Right lobe of liver (tissue), 6 donors: ENCODE data around the gene ZBTB16. TPM values are rescaled to one million over a fixed set of nuclear protein-coding genes. Genes with fewer than 3 reads are reported as not detected.
A peak's percentile ranks its signal among the peaks of the same experiment; 100 is the strongest.

Experiments used
- ATAC-seq, 4 donors: fragments of 200-7000 bp; cut with Tn5 transposase; one replicate each; pipeline ENCODE4 v1.9.1; 2020; ENCODE audit warnings: mild to moderate bottlenecking in 4 of 4, moderate library complexity in 4 of 4
- DNase-seq, 3 donors: peaks; one replicate each; pipeline ENCODE4 v3.0.0-alpha.2; 2020
- H3K27ac ChIP-seq, 3 donors: fragments of 200-600 bp; one replicate each; pipeline ENCODE4 v1.8.0; 2022
- H3K27me3 ChIP-seq, 2 donors: fragments of 200-600 bp; one replicate each; pipeline ENCODE4 v1.8.0; 2022
- H3K36me3 ChIP-seq, 4 donors: fragments of 200-600 bp; sonication (generic) in 1 of 4; one replicate each; pipeline versions ENCODE4 v1.5.1 to v1.8.0; 2017 to 2022; ENCODE audit warnings: control low read depth in 1 of 4
- H3K4me1 ChIP-seq, 4 donors: fragments of 200-600 bp; sonication (generic) in 1 of 4; one replicate each; pipeline versions ENCODE4 v1.5.1 to v1.8.0; 2017 to 2022; ENCODE audit warnings: control low read depth in 1 of 4
- H3K4me3 ChIP-seq, 3 donors: fragments of 200-600 bp; one replicate each; pipeline ENCODE4 v1.8.0; 2022
- H3K9me3 ChIP-seq, 4 donors: fragments of 200-600 bp; sonication (generic) in 1 of 4; one replicate each; pipeline versions ENCODE4 v1.5.1 to v1.8.0; 2017 to 2022; ENCODE audit warnings: control low read depth in 1 of 4
- POLR2A ChIP-seq: fragments of 450-650 bp; IDR thresholded peaks from one replicate; pipeline ENCODE4 v1.6.1; 2017; ENCODE audit warnings: antibody characterized with exemption, mild to moderate bottlenecking
- WGBS: methylation state at CpG from one replicate; pipeline ENCODE4 v1.1.6; 2018; ENCODE audit warnings: low coverage, low lambda C conversion rate; ENCODE audit not compliant: insufficient coverage; ENCODE audit errors: missing lambda C conversion rate; 5-methylcytosine and 5-hydroxymethylcytosine counted together
- intact Hi-C, 2 donors: fragments of 100-400 bp; cut with DNase I; formaldehyde crosslinking; loops; one replicate each; pipeline versions ENCODE4 v1.11.2 to v1.14.1; 2022
- total RNA-seq, 6 experiments: library from RNA; depleted of rRNA in 2 of 6; stranded (reverse); fragments of >200 nt in 2 of 6; fragmentation: NEBNext Ultra II Directional in 3 of 6; extraction: Animal tissue kit (Norgen Biotek cat#: 25700) in 3 of 6; gene quantifications; one replicate each; pipeline versions ENCODE4 v1.1.0 to v1.2.4, GENCODE V29; 2016 to 2023
- TF ChIP-seq, protein P1 (sequence below), 4 donors: fragments of 200-600 bp in 3 of 4; fragments of 450-650 bp in 1 of 4; IDR thresholded peaks; one replicate each; pipeline versions ENCODE4 v1.5.1 to v1.8.0; 2016 to 2022; ENCODE audit warnings: antibody characterized with exemption in 4 of 4, mild to moderate bottlenecking in 2 of 4
- donor health status: DM: no; HTN: yes; CAD: no.
- donor health status: DM: no; HTN: no; CAD: no.
- donor health status: DM: no; HTN: no; CAD: no.
- donor health status: DM: no; HTN: yes; CAD: no.
- donor health status: DM: no; HTN: yes; CAD: no.

The ZBTB16 gene
- total RNA-seq, 6 experiments from 2014 or later: 13.1 to 205 (median 52.2) TPM

DNA sequence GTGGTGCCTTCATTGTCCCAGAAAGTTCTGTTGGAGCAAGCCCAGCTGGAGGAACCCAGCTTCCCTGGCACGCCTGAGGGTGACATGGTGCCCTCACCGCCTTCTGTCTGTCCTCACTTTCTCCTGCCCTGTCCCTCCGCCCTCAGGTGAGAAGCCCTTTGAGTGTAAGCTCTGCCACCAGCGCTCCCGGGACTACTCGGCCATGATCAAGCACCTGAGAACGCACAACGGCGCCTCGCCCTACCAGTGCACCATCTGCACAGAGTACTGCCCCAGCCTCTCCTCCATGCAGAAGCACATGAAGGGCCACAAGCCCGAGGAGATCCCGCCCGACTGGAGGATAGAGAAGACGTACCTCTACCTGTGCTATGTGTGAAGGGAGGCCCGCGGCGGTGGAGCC is 190.7 kb downstream of the ZBTB16 start:
- ATAC-seq (peak in 2 of 4 donors; percentile 2 to 15), DNase-seq (no peak)
- no peaks in the 10 kb centered on the region for H3K9me3 ChIP-seq
- H3K27ac ChIP-seq: no peak overlapping the region
- peaks cover 0 to 17% (median 4%) of the 10 kb centered on the region in 4 donors for H3K4me1 ChIP-seq
- intact Hi-C loops: no loop called here
- no peak overlapping the region for H3K4me3 ChIP-seq
- no peak for TF ChIP-seq POLR2A
- TF ChIP-seq, protein P1, sequence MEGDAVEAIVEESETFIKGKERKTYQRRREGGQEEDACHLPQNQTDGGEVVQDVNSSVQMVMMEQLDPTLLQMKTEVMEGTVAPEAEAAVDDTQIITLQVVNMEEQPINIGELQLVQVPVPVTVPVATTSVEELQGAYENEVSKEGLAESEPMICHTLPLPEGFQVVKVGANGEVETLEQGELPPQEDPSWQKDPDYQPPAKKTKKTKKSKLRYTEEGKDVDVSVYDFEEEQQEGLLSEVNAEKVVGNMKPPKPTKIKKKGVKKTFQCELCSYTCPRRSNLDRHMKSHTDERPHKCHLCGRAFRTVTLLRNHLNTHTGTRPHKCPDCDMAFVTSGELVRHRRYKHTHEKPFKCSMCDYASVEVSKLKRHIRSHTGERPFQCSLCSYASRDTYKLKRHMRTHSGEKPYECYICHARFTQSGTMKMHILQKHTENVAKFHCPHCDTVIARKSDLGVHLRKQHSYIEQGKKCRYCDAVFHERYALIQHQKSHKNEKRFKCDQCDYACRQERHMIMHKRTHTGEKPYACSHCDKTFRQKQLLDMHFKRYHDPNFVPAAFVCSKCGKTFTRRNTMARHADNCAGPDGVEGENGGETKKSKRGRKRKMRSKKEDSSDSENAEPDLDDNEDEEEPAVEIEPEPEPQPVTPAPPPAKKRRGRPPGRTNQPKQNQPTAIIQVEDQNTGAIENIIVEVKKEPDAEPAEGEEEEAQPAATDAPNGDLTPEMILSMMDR (IDR thresholded peaks at IDR 0.05): no peak
- peaks cover 0 to 81% (median 51%) of the 10 kb centered on the region in 4 donors for H3K36me3 ChIP-seq
- no peaks in the 10 kb centered on the region for H3K27me3 ChIP-seq
- 96% methylated on average over 4 of the region's 17 CpGs for WGBS

GRCh38 chr11:114250993-114251814 is 191.7 kb downstream of the ZBTB16 start:
- ATAC-seq (peak in 1 of 4 donors; percentile 1), DNase-seq (no peak)
- Histone ChIP-seq H3K36me3 (peaks cover 0 to 70% (median 44%) of the 10 kb centered on the region in 4 donors), H3K9me3 (no peaks in the 10 kb centered on the region), H3K27ac (no peak overlapping the region), H3K4me1 (peaks cover 0 to 18% (median 7%) of the 10 kb centered on the region in 4 donors), H3K4me3 (no peak overlapping the region), H3K27me3 (no peaks in the 10 kb centered on the region)
- intact Hi-C loops: no loop called here
- 94% methylated on average over 6 of the region's 14 CpGs for WGBS
- TF ChIP-seq, protein P1 (IDR thresholded peaks at IDR 0.05): no peak
- TF ChIP-seq POLR2A: no peak

DNA sequence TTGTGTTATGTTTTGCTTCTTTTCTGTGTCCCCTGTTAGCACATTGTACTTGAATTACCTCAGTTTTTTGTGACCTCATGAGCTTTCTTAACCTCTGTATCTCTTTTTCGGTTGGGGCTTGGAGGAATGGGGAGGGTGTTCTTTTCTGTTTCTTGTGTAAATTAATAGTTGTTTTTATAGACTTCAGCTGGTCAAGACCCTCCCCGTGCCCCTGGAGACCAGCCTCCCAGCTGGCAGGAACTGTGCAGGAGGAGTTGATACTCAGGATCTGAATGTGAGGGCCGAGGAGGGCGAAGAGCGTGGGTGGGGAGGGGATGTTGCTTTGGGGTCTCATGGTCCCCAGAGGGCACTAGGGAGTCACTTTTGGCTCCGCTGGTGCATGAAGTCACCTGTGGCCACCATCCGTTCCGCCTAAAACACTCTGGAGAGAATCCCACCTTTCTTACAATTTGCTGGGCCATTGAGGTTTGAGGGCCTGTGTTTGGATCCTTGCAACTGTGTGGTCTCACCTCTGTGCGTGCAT is 192.4 kb downstream of the ZBTB16 start:
- Histone ChIP-seq H3K27ac (no peak overlapping the region), H3K4me1 (peaks cover 0 to 25% (median 10%) of the 10 kb centered on the region in 4 donors), H3K4me3 (no peak overlapping the region), H3K9me3 (no peaks in the 10 kb centered on the region), H3K36me3 (peaks cover 0 to 64% (median 41%) of the 10 kb centered on the region in 4 donors), H3K27me3 (no peaks in the 10 kb centered on the region)
- ATAC-seq (no peak), DNase-seq (no peak)
- 83% methylated on average over 5 of the region's 9 CpGs for WGBS
- intact Hi-C loops: no loop called here
- TF ChIP-seq, protein P1 (IDR thresholded peaks at IDR 0.05): no peak
- TF ChIP-seq POLR2A: no peak

DNA sequence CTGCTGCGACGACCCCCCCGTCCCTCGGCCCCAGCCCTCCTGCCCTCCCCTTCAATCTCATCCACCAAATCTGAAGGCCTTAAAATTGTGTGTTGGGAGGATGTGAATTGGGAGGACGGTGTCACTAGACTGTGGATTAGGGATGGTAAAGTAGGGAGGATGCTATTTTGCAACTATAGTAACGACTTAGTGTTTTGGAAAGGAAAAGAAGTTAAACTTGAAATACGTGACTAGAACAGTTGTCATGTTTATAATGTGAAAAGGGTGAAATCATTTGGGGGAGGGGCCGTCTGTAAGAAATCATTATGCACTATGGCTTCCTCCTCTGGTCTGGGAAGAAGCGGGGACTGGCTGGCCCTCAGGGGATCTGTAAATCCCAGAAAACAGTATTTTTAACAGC is 193.3 kb downstream of the ZBTB16 start:
- intact Hi-C loops: no loop called here
- H3K27ac ChIP-seq: no peak overlapping the region
- no peak overlapping the region for H3K4me3 ChIP-seq
- peaks cover 0 to 55% (median 35%) of the 10 kb centered on the region in 4 donors for H3K36me3 ChIP-seq
- DNase-seq: no peak
- TF ChIP-seq, protein P1 (IDR thresholded peaks at IDR 0.05): no peak
- no peak for TF ChIP-seq POLR2A
- H3K4me1 ChIP-seq: peaks cover 0 to 34% (median 15%) of the 10 kb centered on the region in 4 donors
- no peaks in the 10 kb centered on the region for H3K9me3 ChIP-seq
- WGBS: 83% methylated on average over 8 of the region's 9 CpGs
- H3K27me3 ChIP-seq: no peaks in the 10 kb centered on the region
- ATAC-seq: no peak
